IMR-90 (cell line): ENCODE data around the gene RIMBP2. TPM values are rescaled to one million over a fixed set of nuclear protein-coding genes. Genes with fewer than 3 reads are reported as not detected.

Source experiments
- ATAC-seq: fragments of 200-7000 bp; cut with Tn5 transposase; 2 replicates; pipeline ENCODE4 v1.9.1; 2020; ENCODE audit warnings: low read depth, mild to moderate bottlenecking, moderate library complexity
- BruUV-seq: library from RNA; stranded (reverse); fragments of 400-500 nt; replicated peaks from 2 replicates; lab custom pipeline; 2021; lab: Mats Ljungman, UMichigan
- CTCF ChIA-PET: fragments of 300-600 bp; formaldehyde crosslinking; extraction: SDS; loops from one replicate; lab custom pipeline; 2021; ENCODE audit warnings: antibody characterized with exemption; lab: Yijun Ruan, JAX
- POLR2A ChIA-PET: fragments of 300-600 bp; sonication (Branson Sonifier 250); formaldehyde crosslinking; loops from one replicate; lab custom pipeline; 2022; ENCODE audit warnings: antibody characterized with exemption; ENCODE audit not compliant: unreplicated experiment; lab: Charles Lee
- DNase-seq: peaks from one replicate; pipeline ENCODE4 v3.0.0; 2013
- H2AFZ ChIP-seq: replicated peaks from 2 replicates; pipeline ENCODE3; 2013; ENCODE audit warnings: low read length, mild to moderate bottlenecking; ENCODE audit not compliant: poor library complexity
- H2AK5ac ChIP-seq: 2 replicates; pipeline ENCODE4 v1.6.1; 2013; ENCODE audit warnings: low read depth, low read length, inconsistent platforms
- H2AK9ac ChIP-seq: replicated peaks from 2 replicates; pipeline ENCODE3; 2013; ENCODE audit warnings: mild to moderate bottlenecking, low read depth, low read length, moderate library complexity; ENCODE audit not compliant: poor library complexity
- H2BK120ac ChIP-seq: 2 replicates; pipeline ENCODE4 v1.6.1; 2013; ENCODE audit warnings: low read depth, low read length, inconsistent platforms
- H2BK15ac ChIP-seq: 3 replicates; pipeline ENCODE4 v1.6.1; 2013; ENCODE audit warnings: low read depth, low read length, inconsistent platforms
- H2BK20ac ChIP-seq: 2 replicates; pipeline ENCODE4 v1.6.1; 2013; ENCODE audit warnings: low read depth, mild to moderate bottlenecking, inconsistent platforms, low read length, moderate library complexity
- H2BK5ac ChIP-seq: 2 replicates; pipeline ENCODE4 v1.6.1; 2013; ENCODE audit warnings: mild to moderate bottlenecking, low read depth, low read length, inconsistent platforms; ENCODE audit not compliant: poor library complexity, severe bottlenecking
- H3K14ac ChIP-seq: replicated peaks from 2 replicates; pipeline ENCODE4 v1.6.1; 2013; ENCODE audit warnings: low read depth, low read length, inconsistent platforms
- H3K18ac ChIP-seq: 2 replicates; pipeline ENCODE4 v1.6.1; 2013; ENCODE audit warnings: low read depth, low read length, control low read depth
- H3K23ac ChIP-seq: 2 replicates; pipeline ENCODE4 v1.6.1; 2013; ENCODE audit warnings: low read depth, low read length, inconsistent platforms
- H3K27ac ChIP-seq: 2 replicates; pipeline ENCODE4 v1.5.1; 2013; ENCODE audit warnings: mild to moderate bottlenecking, control low read depth, low read length; ENCODE audit not compliant: insufficient read depth
- H3K27me3 ChIP-seq: 2 replicates; pipeline ENCODE4 v1.6.1; 2013; ENCODE audit warnings: low read length; ENCODE audit not compliant: control insufficient read depth, insufficient read depth
- H3K36me3 ChIP-seq: 2 replicates; pipeline ENCODE4 v1.6.1; 2013; ENCODE audit warnings: low read length, mixed read lengths; ENCODE audit not compliant: control insufficient read depth, insufficient read depth
- H3K4ac ChIP-seq: 2 replicates; pipeline ENCODE4 v1.6.1; 2013; ENCODE audit warnings: low read depth, low read length, inconsistent platforms
- H3K4me1 ChIP-seq: 2 replicates; pipeline ENCODE4 v1.6.1; 2013; ENCODE audit warnings: low read length, mixed read lengths; ENCODE audit not compliant: control insufficient read depth, insufficient read depth
- H3K4me2 ChIP-seq: 2 replicates; pipeline ENCODE4 v1.6.1; 2013; ENCODE audit warnings: low read depth, mild to moderate bottlenecking, control low read depth, low read length, moderate library complexity
- H3K4me3 ChIP-seq: 2 replicates; pipeline ENCODE4 v1.5.1; 2013; ENCODE audit warnings: low read depth, mild to moderate bottlenecking, control low read depth, low read length, moderate library complexity; ENCODE audit not compliant: insufficient read depth
- H3K56ac ChIP-seq: 2 replicates; pipeline ENCODE4 v1.6.1; 2013; ENCODE audit warnings: low read length, inconsistent platforms; ENCODE audit not compliant: insufficient read depth; ENCODE audit errors: extremely low read depth
- H3K79me1 ChIP-seq, 2 experiments: 2 replicates each; pipeline ENCODE4 v1.6.1; 2013; ENCODE audit warnings: low read length in 2 of 2, inconsistent platforms in 1 of 2, low read depth in 1 of 2
- H3K9ac ChIP-seq: 2 replicates; pipeline ENCODE4 v1.6.1; 2013; ENCODE audit warnings: low read depth, low read length, control low read depth
- H3K9me1 ChIP-seq: 2 replicates; pipeline ENCODE4 v1.6.1; 2013; ENCODE audit warnings: low read length, inconsistent platforms; ENCODE audit not compliant: insufficient read depth
- H3K9me3 ChIP-seq: 2 replicates; pipeline ENCODE4 v1.6.1; 2013; ENCODE audit warnings: low read length; ENCODE audit not compliant: control insufficient read depth, insufficient read depth
- H4K20me1 ChIP-seq: 2 replicates; pipeline ENCODE4 v1.6.1; 2013; ENCODE audit warnings: low read length, inconsistent platforms; ENCODE audit not compliant: insufficient read depth
- H4K5ac ChIP-seq: 2 replicates; pipeline ENCODE4 v1.6.1; 2013; ENCODE audit warnings: mild to moderate bottlenecking, low read depth, low read length, control low read depth
- H4K8ac ChIP-seq, 2 experiments: 2 replicates each; pipeline ENCODE4 v1.6.1; 2013; ENCODE audit warnings: low read depth in 2 of 2, low read length in 2 of 2, control low read depth in 1 of 2, inconsistent platforms in 1 of 2
- H4K91ac ChIP-seq: 2 replicates; pipeline ENCODE4 v1.6.1; 2013; ENCODE audit warnings: low read depth, low read length, inconsistent platforms; ENCODE audit not compliant: insufficient read depth
- BHLHE40 ChIP-seq: fragments of 150-350 bp; IDR thresholded peaks from 2 replicates; pipeline ENCODE4 v1.6.1; 2016; ENCODE audit warnings: mild to moderate bottlenecking, low read depth, low read length
- CEBPB ChIP-seq: IDR thresholded peaks from 2 replicates; pipeline ENCODE4 v1.6.1; 2012; ENCODE audit warnings: low read depth, low read length, improper control_type of control experiment
- CHD1 ChIP-seq: IDR thresholded peaks from 2 replicates; pipeline ENCODE4 v1.6.1; 2012; ENCODE audit warnings: low read depth, low read length, improper control_type of control experiment
- CTCF ChIP-seq: conservative IDR thresholded peaks from 2 replicates; pipeline ENCODE4 v1.5.1; 2012; ENCODE audit warnings: mild to moderate bottlenecking, low read depth, low read length, improper control_type of control experiment
- FOS ChIP-seq: fragments of 150-350 bp; IDR thresholded peaks from 2 replicates; pipeline ENCODE4 v1.6.1; 2016; ENCODE audit warnings: low read depth, low read length
- MAFK ChIP-seq: IDR thresholded peaks from 2 replicates; pipeline ENCODE4 v1.6.1; 2012; ENCODE audit warnings: low read depth, low read length, improper control_type of control experiment
- MAZ ChIP-seq: IDR thresholded peaks from 2 replicates; pipeline ENCODE4 v1.6.1; 2012; ENCODE audit warnings: low read depth, mild to moderate bottlenecking, low read length, improper control_type of control experiment, moderate library complexity, borderline replicate concordance
- MXI1 ChIP-seq: IDR thresholded peaks from 2 replicates; pipeline ENCODE4 v1.6.1; 2012; ENCODE audit warnings: low read depth, mild to moderate bottlenecking, low read length, moderate library complexity, borderline replicate concordance
- NFE2L2 ChIP-seq: fragments of 150-350 bp; IDR thresholded peaks from 2 replicates; pipeline ENCODE4 v1.6.1; 2016; ENCODE audit warnings: low read depth, mild to moderate bottlenecking, low read length
- POLR2A ChIP-seq: IDR thresholded peaks from 2 replicates; pipeline ENCODE4 v1.6.1; 2012; ENCODE audit warnings: mild to moderate bottlenecking, low read depth, low read length
- RAD21 ChIP-seq: IDR thresholded peaks from 2 replicates; pipeline ENCODE4 v1.6.1; 2012; ENCODE audit warnings: low read length, improper control_type of control experiment
- RCOR1 ChIP-seq: IDR thresholded peaks from 2 replicates; pipeline ENCODE4 v1.6.1; 2012; ENCODE audit warnings: mild to moderate bottlenecking, low read length, improper control_type of control experiment; ENCODE audit not compliant: insufficient replicate concordance
- RFX5 ChIP-seq: IDR thresholded peaks from 2 replicates; pipeline ENCODE4 v1.8.0; 2012; ENCODE audit warnings: low read depth, mild to moderate bottlenecking, low read length, moderate library complexity
- SMC3 ChIP-seq: fragments of 150-350 bp; IDR thresholded peaks from 2 replicates; pipeline ENCODE4 v1.6.1; 2016; ENCODE audit warnings: low read depth, mild to moderate bottlenecking, antibody characterized with exemption, low read length, moderate library complexity
- WGBS, 2 experiments: methylation state at CpG; one replicate each; pipeline versions ENCODE4 v1.1.5 to v1.1.7; 2013; ENCODE audit warnings: missing lambda C conversion rate in 2 of 2; ENCODE audit not compliant: insufficient read length in 1 of 2; ENCODE audit errors: extremely low coverage in 2 of 2; 5-methylcytosine and 5-hydroxymethylcytosine counted together
- dilution Hi-C: fragments of 300-500 bp; cut with HindIII; formaldehyde crosslinking; loops from one replicate; pipeline ENCODE4 v1.14.3; 2018; ENCODE audit warnings: low sequenced_read_pairs; ENCODE audit not compliant: unreplicated experiment
- in situ Hi-C: fragments of 300-500 bp; cut with MboI; formaldehyde crosslinking; loops from 3 replicates; pipeline ENCODE4 v1.14.3; 2019; ENCODE audit warnings: low sequenced_read_pairs, inconsistent platforms, mixed read lengths
- intact Hi-C: fragments of 100-400 bp; cut with micrococcal nuclease; formaldehyde crosslinking; loops from 2 replicates; pipeline ENCODE4 v1.10.0; 2022
- polyA plus RNA-seq, 3 experiments: library from polyadenylated mRNA; depleted of rRNA; stranded (reverse); fragments of >200 nt; gene quantifications; 2 replicates each; pipeline ENCODE4 v1.2.3, GENCODE V29; 2012; ENCODE audit warnings: low replicate concordance in 1 of 3
- total RNA-seq: library from RNA; depleted of rRNA; stranded (reverse); fragments of >200 nt; gene quantifications from 2 replicates; pipeline ENCODE4 v1.2.3, GENCODE V29; 2012
- TF ChIP-seq, protein P1 (sequence below): fragments of 150-350 bp; IDR thresholded peaks from 2 replicates; pipeline ENCODE4 v1.6.1; 2017; ENCODE audit warnings: mild to moderate bottlenecking, antibody characterized with exemption, low read length, low read depth
- TF ChIP-seq, protein P2 (sequence below): fragments of 150-350 bp; IDR thresholded peaks from 2 replicates; pipeline ENCODE4 v1.6.1; 2016; ENCODE audit warnings: low read depth, mild to moderate bottlenecking, low read length, moderate library complexity, borderline replicate concordance

RIMBP2 gene
- total and polyA plus RNA-seq, 2 of the 4 experiments (the other 2 are of a cell fraction): not detected

DNA sequence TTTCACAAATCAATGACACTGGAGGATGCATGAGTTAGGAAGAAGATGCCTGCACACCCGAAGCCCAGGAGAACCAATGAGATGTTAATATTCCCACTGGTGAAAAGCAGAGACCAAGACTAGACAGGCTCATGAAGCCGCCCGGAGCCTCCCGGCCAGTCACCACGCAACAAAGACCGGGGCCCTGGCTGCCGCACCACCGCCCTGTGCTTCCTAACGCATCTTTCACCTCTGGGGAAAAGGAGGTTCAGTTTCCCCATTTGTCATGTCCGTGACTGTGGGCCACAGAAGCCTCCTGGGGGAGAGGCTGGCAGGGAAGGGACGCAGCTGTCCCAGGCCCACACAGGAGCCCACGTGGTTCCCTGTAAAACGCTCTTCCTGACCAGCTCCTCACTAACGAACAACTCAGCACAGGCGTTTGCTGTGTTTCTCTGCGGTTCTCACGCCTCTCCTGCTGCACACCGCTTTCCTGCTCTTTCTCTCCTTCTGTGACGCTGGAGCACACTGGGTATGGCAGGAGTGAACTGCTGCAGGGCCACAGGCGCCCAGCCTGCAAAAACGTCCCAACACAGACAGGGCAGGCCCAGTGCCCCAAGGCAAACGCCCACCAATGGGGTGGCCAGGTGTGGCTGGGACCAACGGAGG is 10.8 kb downstream of the RIMBP2 start:
- Histone ChIP-seq H2AK5ac (no peak overlapping the region), H3K4me2 (no peak overlapping the region), H3K27ac (no peak overlapping the region), H2AFZ (no peak overlapping the region), H4K8ac (no peak overlapping the region), H2BK20ac (no peak overlapping the region), H2BK15ac (no peak overlapping the region), H4K91ac (no peak overlapping the region), H3K9me1 (no peaks in the 10 kb centered on the region), H3K79me1 (no peaks in the 10 kb centered on the region), H2BK120ac (no peak overlapping the region), H3K27me3 (no peaks in the 10 kb centered on the region), H4K5ac (no peak overlapping the region), H3K9ac (no peak overlapping the region), H2BK5ac (no peak overlapping the region), H3K56ac (no peak overlapping the region), H3K4ac (no peak overlapping the region), H3K4me1 (no peaks in the 10 kb centered on the region), H2AK9ac (no peak overlapping the region), H3K14ac (no peak overlapping the region), H4K20me1 (no peaks in the 10 kb centered on the region), H3K18ac (no peak overlapping the region), H3K36me3 (no peaks in the 10 kb centered on the region), H3K4me3 (no peak overlapping the region), H3K23ac (no peak overlapping the region), H3K9me3 (peaks cover 52% of the 10 kb centered on the region)
- WGBS, 2 experiments: 25% methylated on average over 5 of the region's 23 CpGs; no CpG with 5 or more reads in 1 of the 2 experiments
- dilution Hi-C loops: no loop called here
- DNase-seq (no peak), ATAC-seq (no peak)
- TF ChIP-seq RAD21 (no peak), BHLHE40 (no peak), RCOR1 (no peak), MAZ (no peak), CTCF (no peak), NFE2L2 (no peak), MAFK (no peak), CEBPB (no peak), MXI1 (no peak), POLR2A (no peak), SMC3 (no peak), CHD1 (no peak), RFX5 (no peak), FOS (no peak)
- TF ChIP-seq, protein P1, sequence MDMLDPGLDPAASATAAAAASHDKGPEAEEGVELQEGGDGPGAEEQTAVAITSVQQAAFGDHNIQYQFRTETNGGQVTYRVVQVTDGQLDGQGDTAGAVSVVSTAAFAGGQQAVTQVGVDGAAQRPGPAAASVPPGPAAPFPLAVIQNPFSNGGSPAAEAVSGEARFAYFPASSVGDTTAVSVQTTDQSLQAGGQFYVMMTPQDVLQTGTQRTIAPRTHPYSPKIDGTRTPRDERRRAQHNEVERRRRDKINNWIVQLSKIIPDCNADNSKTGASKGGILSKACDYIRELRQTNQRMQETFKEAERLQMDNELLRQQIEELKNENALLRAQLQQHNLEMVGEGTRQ: no peak
- TF ChIP-seq, protein P2, sequence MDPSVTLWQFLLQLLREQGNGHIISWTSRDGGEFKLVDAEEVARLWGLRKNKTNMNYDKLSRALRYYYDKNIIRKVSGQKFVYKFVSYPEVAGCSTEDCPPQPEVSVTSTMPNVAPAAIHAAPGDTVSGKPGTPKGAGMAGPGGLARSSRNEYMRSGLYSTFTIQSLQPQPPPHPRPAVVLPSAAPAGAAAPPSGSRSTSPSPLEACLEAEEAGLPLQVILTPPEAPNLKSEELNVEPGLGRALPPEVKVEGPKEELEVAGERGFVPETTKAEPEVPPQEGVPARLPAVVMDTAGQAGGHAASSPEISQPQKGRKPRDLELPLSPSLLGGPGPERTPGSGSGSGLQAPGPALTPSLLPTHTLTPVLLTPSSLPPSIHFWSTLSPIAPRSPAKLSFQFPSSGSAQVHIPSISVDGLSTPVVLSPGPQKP: no peak
- intact Hi-C loops: no loop called here
- in situ Hi-C loops: no loop called here
- BruUV-seq: no TSS peak
- ChIA-PET CTCF (no interaction called here), POLR2A (no interaction called here)
